Mesodermal cell (in vitro differentiated cells): ENCODE results near the gene KIF20B.
A peak's percentile ranks its signal among the peaks of the same experiment; 100 is the strongest.
"Not testable (repeated sequence)": the region's sequence is repeated elsewhere in the genome, so short reads cannot be mapped to it uniquely, and the experiment has no call there.

Source experiments
- H3K27ac ChIP-seq: 2 replicates; pipeline ENCODE4 v1.7.0; 2013; ENCODE audit warnings: mild to moderate bottlenecking, low read depth, low read length, moderate library complexity; ENCODE audit not compliant: severe bottlenecking
- H3K36me3 ChIP-seq: 2 replicates; pipeline ENCODE4 v1.7.1; 2013; ENCODE audit warnings: mild to moderate bottlenecking, low read length, moderate library complexity; ENCODE audit not compliant: control insufficient read depth, insufficient read depth
- H3K4me1 ChIP-seq: one replicate; pipeline ENCODE4 v1.7.1; 2013; ENCODE audit warnings: mild to moderate bottlenecking, low read length; ENCODE audit not compliant: insufficient read depth, control insufficient read depth, poor library complexity, severe bottlenecking
- H3K4me3 ChIP-seq: 2 replicates; pipeline ENCODE4 v1.7.0; 2013; ENCODE audit warnings: low read length, control low read depth, mild to moderate bottlenecking; ENCODE audit not compliant: insufficient read depth, poor library complexity, severe bottlenecking; ENCODE audit errors: extremely low read depth
- H3K9me3 ChIP-seq: 2 replicates; pipeline ENCODE4 v1.7.1; 2013; ENCODE audit warnings: mild to moderate bottlenecking, low read length, moderate library complexity; ENCODE audit not compliant: control insufficient read depth
- WGBS, 2 experiments: methylation state at CpG; one replicate each; pipeline ENCODE4 v1.1.5; 2013; ENCODE audit warnings: missing lambda C conversion rate in 2 of 2; ENCODE audit not compliant: insufficient coverage in 2 of 2; 5-methylcytosine and 5-hydroxymethylcytosine counted together

The KIF20B gene

DNA sequence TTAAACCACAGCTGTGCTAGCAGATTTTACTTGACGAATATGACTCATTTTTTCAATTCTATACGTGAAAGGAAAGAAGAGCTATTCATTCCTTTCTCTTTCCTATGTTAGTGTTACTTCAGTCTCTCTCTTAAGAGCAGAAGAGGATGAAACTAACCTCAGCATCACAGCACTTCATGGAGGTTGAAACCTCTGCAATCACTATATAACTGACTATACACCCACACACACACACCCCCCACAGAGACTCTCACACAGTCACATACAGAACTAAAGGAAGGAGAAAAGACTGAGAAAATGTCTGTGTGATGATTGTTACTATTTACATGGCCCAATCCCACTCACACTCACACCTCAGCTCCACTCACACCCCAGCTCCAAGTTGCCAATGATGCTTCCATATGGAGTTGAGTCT, 104.2 kb downstream of the KIF20B start:
- no CpG with 5 or more reads among the region's 2 CpGs for WGBS, 2 experiments
- Histone ChIP-seq H3K9me3 (no peaks in the 10 kb centered on the region), H3K27ac (no peak overlapping the region), H3K4me3 (no peak overlapping the region), H3K4me1 (peaks cover 3% of the 10 kb centered on the region), H3K36me3 (no peaks in the 10 kb centered on the region)

DNA sequence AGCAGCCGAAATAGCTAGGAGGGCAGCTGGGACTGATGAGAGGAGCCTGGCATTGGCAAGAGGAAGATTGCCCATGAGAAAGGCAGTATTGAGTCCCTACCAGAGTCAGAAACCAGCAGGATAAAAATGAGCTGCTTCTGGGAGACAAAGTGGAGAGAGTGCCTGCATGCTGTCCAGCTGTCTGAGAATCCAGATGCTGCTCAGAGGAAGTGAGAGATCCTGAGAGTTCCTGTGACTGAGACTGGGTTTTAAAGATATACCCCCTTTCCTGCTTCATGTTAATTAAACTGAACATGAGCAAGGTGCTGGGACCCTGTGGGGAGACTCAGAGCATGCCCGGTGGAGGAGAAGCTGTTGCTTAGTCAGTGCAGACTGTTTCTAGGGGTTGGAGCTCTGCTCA, 107.5 kb downstream of the KIF20B start:
- 80 to 89% methylated on average over 2 of the region's 2 CpGs for WGBS, 2 experiments
- Histone ChIP-seq H3K27ac (peak overlapping the region; percentile 13), H3K4me3 (no peak overlapping the region), H3K9me3 (no peaks in the 10 kb centered on the region), H3K36me3 (no peaks in the 10 kb centered on the region), H3K4me1 (peaks cover 8% of the 10 kb centered on the region)

DNA sequence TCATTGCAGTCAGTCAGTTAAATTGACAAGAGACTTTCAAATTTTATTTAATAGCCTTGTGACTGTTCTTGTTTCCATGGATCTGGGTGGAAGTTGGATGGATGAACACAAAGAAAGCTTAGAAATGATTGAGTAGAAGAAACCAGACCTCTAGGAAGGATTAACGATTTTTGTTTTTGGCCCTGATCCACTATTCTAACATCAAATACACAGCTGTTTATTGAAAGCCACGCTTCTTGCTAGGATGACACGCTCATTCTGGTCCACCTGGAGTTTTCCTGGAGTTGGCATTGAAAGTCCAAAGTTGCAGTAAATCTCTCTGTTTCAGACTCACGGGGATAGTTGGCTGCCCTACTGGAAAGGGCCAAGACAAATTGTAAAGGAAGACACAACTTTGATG, 108.4 kb downstream of the KIF20B start:
- Histone ChIP-seq H3K9me3 (no peaks in the 10 kb centered on the region), H3K4me3 (no peak overlapping the region), H3K27ac (no peak overlapping the region), H3K36me3 (no peaks in the 10 kb centered on the region), H3K4me1 (peaks cover 10% of the 10 kb centered on the region)
- 100% methylated on average over 3 of the region's 4 CpGs for WGBS, 2 experiments

DNA sequence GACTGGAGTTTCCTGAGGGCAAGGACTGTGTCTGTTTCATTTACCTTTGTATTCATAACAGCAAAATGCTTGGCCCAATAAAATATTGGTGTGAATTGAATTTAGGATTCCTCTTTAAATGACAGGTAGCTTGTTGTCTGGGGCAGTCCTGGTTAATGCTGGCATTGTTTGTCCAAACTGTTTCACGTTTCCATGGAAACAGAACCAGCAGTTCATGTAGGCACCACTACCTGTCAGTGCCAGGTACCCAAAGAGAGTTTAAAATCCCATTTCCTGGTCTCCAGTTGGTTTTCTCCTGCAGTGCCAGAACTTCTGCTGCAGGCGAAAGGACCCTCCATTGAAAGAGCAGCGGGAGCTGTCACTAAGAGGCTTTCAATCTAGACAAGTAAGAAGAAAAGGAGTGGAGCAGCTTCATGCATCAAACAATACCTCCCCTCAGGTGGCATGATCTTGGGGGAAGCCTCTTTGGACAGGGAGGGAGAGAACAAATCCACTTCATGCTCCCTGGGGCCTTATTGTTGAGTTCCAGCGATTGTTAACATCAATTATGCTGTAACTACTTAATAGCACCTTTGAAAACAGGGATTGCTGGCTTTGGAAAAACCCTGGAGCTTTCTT, 109.6 kb downstream of the KIF20B start:
- 83 to 89% methylated on average over 1 of the region's 4 CpGs for WGBS, 2 experiments
- Histone ChIP-seq H3K4me3 (no peak overlapping the region), H3K27ac (no peak overlapping the region), H3K4me1 (peaks cover 9% of the 10 kb centered on the region), H3K9me3 (no peaks in the 10 kb centered on the region), H3K36me3 (no peaks in the 10 kb centered on the region)

DNA sequence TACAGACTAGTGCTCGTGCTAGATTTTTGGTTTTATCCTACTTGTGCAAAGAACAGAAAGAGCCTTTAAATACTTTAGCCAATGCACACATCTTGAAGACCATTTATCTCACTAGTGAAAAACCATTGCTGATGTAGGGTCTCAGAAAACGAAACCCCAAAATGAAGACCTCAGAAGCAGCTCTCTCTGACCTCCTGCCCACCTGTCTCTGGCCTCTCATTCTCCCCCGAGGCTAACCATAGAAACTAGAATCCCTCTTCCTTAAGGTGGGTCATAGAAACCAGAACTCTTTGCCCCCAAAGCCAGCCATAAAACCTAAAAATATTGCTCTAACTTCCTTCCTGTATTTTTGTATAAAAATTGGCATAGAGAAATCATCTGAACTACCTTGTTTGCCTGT, 112.2 kb downstream of the KIF20B start:
- Histone ChIP-seq H3K4me3 (no peak overlapping the region), H3K9me3 (peaks cover 7% of the 10 kb centered on the region), H3K36me3 (no peaks in the 10 kb centered on the region), H3K4me1 (peaks cover 7% of the 10 kb centered on the region), H3K27ac (peak overlapping the region; percentile 55)
- 71 to 95% methylated on average over 2 to 3 of the region's 3 CpGs for WGBS, 2 experiments

DNA sequence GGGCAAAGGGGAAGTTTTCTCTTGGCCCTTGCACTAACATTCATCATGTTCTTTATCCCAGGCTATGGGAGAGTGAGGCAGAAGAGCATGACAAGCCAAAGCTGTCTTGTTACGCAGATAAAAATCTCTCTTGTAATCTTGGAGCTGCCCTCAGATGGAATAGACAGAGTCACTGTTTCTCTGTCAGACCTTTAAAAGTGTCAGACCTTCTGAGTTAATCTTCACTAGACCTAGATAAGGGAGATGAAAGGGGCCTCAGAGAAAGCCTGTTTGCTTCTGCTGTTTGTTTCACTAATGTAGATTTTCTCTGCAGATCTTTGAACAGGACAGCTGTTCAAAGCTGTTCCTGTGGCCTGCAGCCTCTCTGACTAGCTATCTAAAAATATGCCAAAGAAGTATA, 112.9 kb downstream of the KIF20B start:
- H3K4me1 ChIP-seq: peaks cover 7% of the 10 kb centered on the region
- no peak overlapping the region for H3K4me3 ChIP-seq
- H3K36me3 ChIP-seq: no peaks in the 10 kb centered on the region
- peak overlapping the region; percentile 55 for H3K27ac ChIP-seq
- 71% methylated on average over 1 of the region's 1 CpG for WGBS, 2 experiments
- peaks cover 11% of the 10 kb centered on the region for H3K9me3 ChIP-seq

DNA sequence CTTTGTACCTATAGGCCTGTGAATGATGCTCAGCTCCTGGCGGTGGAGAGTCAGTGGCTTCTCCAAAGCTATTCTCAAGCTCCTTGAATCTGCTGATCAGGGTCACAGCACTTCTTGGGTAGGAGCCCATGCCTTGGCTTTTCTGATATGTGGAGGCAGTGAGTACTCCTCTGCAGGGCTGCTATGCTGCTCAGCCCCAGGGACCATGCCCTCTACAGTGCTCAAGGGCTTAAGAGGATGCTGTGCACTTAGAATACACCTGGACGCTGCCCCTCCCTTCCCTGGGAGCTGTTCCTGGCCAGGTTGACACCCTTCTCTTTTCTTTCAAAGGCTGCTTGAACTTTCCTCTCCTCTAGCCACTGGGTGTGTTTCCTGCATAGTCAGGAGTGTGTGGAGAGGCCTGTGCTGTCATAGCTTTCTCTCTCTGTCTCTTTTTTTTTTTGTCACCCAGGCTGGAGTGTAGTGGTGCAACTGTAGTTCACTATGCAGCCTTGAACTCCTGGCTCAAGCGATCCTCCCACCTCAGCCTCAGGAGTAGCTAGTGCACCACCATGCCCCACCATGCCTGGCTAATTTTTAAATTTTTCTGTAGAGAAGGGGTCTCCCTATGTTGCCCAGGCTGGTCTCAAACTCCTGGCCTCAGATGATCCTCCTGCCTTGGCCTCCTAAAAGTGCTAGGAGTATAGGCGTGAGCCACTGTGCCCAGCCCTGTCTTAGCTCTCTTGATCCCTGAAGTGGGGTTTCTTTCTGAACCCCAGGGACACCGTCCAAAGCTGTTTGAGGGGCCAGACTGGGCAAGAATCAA, 113.9 kb downstream of the KIF20B start:
- no peaks in the 10 kb centered on the region for H3K36me3 ChIP-seq
- H3K27ac ChIP-seq: peak overlapping the region; percentile 55

DNA sequence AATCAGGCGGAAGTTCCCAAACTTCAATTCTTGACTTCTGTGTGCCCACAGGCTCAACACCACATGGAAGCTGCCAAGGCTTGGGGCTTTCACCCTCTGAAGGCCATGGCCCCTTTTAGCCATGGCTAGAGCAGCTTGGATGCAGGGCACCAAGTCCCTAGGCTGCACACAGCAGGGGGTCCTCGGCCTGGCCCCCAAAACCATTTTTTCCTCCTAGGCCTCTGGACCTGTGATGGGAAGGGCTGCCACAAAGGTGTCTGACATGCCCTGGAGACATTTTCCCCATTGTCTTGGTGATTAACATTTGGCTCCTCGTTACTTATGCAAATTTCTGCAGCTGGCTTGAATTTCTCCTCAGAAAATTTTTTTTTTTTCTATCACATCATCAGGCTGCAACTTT, 117.6 kb downstream of the KIF20B start:
- H3K4me1 ChIP-seq, H3K27ac ChIP-seq, H3K36me3 ChIP-seq, H3K4me3 ChIP-seq: not testable (repeated sequence)
- 78 to 87% methylated on average over 3 of the region's 3 CpGs for WGBS, 2 experiments
- peaks cover 11% of the 10 kb centered on the region for H3K9me3 ChIP-seq

More for the DNA sequence above, 113.9 kb downstream of the KIF20B start:
- peaks cover 11% of the 10 kb centered on the region for H3K9me3 ChIP-seq
- WGBS, 2 experiments: 93 to 96% methylated on average over 3 to 4 of the region's 5 CpGs
- peaks cover 7% of the 10 kb centered on the region for H3K4me1 ChIP-seq
- no peak overlapping the region for H3K4me3 ChIP-seq
